Endothelial cell of umbilical vein (primary cell): ENCODE results near the gene UCN3.

Source experiments
- JUN ChIP-seq: IDR thresholded peaks from 2 replicates; pipeline ENCODE4 v1.6.1; 2011; ENCODE audit warnings: borderline replicate concordance, low read depth; ENCODE audit not compliant: insufficient read length, insufficient read depth
- POLR2AphosphoS5 ChIP-seq: IDR thresholded peaks from 2 replicates; pipeline ENCODE4 v1.6.1; 2012; ENCODE audit warnings: low read depth, mild to moderate bottlenecking, control low read depth, low read length, moderate library complexity; ENCODE audit not compliant: insufficient read depth

- TF ChIP-seq POLR2AphosphoS5 (peak; percentile 51), JUN (no peak)
Measured at GRCh38 chr10:5412277-5412941, 47.6 kb downstream of the UCN3 start, which contains the start of gene NET1.
